Measurements from ENCODE around the gene IL11RA. TPM values are rescaled to one million over a fixed set of nuclear protein-coding genes. Genes with fewer than 3 reads are reported as not detected.

IL11RA gene
- total RNA-seq, 1 donor from 2014 or later, result 22.2 TPM

DNA sequence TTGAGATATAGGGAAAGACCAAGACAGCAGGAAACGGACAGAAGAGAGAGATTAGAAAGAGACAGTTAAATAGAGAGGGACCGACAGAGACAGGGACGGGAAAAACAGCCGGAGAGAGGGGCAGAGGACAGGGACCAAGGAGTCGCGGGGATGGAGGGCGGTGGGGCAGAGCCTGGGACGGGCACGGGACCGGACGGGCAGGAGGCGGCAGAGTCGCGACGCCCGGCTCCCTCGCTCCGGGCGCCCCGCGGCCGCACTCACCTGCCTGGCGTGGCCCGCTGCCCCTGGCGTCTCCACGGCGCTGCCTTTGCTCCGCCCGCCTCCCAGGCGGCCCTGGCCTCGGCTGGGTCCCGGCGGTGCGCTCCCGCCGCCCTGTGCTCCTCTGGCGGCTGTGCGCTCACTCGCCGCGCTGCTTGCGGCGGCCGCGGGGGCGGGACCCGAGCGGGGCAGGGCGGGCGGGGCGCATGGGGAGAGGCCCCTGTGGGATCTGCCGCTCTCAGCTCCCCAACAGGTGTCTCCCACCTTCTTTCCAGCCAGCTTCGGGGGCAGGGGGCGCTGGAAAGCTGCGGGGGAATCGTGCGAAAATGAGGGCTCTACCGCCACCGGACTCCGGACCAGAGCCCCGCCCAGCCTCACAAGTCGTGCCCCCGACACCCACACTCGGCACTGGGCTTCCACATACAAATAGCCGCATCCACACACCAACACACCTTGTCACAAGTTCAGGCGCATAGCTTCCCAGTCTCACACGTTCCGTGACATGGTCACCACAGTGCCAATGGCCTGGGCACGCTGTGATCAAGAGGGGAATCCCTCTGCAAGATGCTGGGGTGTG is 23.1 kb upstream of the IL11RA start, which contains the start of gene ARID3C:
Gene ARID3C, minus strand, starts transcription at position 411 of the 835 bp plus-strand sequence. CDS start 1,052 bp downstream, outside the sequence.
- H3K4me1 Mint-ChIP-seq (ENCODE audit: low read depth, unreplicated experiment), result peaks cover 1% of the 10 kb centered on the region
- Histone ChIP-seq H4K20me1 (ENCODE audit: insufficient read depth, low read length) (peaks cover 9% of the 10 kb centered on the region), H2AFZ (ENCODE audit: low read depth, low read length) (peak within 1 kb of the TSS; percentile 52), H3K4me2 (ENCODE audit: low read length) (peak within 1 kb of the TSS; percentile 80), H3K4me1 (ENCODE audit: insufficient read depth, low read length) (peaks cover 4% of the 10 kb centered on the region), H3K9me3 (ENCODE audit: insufficient read depth, low read depth, low read length) (no peaks in the 10 kb centered on the region), H3K27ac (ENCODE audit: low read depth, low read length) (no peak within 1 kb of the TSS), H3K79me2 (ENCODE audit: insufficient read depth, low read length) (no peaks in the 10 kb centered on the region), H3K4me3 (ENCODE audit: insufficient read depth, low read depth, low read length) (peak within 1 kb of the TSS; percentile 37), H3K27me3 (ENCODE audit: insufficient read depth, low read length) (peaks cover 64% of the 10 kb centered on the region), H3K36me3 (ENCODE audit: insufficient read depth, low read length) (no peaks in the 10 kb centered on the region), H3K9ac (ENCODE audit: low read length) (no peak within 1 kb of the TSS)
- H3K27me3 Mint-ChIP-seq (ENCODE audit: low read depth, unreplicated experiment), result peaks cover 67% of the 10 kb centered on the region
- TF ChIP-seq, protein P1, sequence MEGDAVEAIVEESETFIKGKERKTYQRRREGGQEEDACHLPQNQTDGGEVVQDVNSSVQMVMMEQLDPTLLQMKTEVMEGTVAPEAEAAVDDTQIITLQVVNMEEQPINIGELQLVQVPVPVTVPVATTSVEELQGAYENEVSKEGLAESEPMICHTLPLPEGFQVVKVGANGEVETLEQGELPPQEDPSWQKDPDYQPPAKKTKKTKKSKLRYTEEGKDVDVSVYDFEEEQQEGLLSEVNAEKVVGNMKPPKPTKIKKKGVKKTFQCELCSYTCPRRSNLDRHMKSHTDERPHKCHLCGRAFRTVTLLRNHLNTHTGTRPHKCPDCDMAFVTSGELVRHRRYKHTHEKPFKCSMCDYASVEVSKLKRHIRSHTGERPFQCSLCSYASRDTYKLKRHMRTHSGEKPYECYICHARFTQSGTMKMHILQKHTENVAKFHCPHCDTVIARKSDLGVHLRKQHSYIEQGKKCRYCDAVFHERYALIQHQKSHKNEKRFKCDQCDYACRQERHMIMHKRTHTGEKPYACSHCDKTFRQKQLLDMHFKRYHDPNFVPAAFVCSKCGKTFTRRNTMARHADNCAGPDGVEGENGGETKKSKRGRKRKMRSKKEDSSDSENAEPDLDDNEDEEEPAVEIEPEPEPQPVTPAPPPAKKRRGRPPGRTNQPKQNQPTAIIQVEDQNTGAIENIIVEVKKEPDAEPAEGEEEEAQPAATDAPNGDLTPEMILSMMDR (IDR thresholded peaks at IDR 0.05; ENCODE audit: insufficient read depth, low read depth, low read length), result no peak
- TF ChIP-seq EZH2 (IDR thresholded peaks at IDR 0.05; ENCODE audit: insufficient read depth, low read length), result peak; percentile 81
- peak within 1 kb of the TSS; percentile 70 for H3K4me3 Mint-ChIP-seq (ENCODE audit: unreplicated experiment)
- H3K27ac Mint-ChIP-seq (ENCODE audit: unreplicated experiment), result no peak within 1 kb of the TSS
- H3K36me3 Mint-ChIP-seq (ENCODE audit: low read depth, unreplicated experiment), result no peaks in the 10 kb centered on the region
- H3K9me3 Mint-ChIP-seq (ENCODE audit: unreplicated experiment), result no peaks in the 10 kb centered on the region
- FAIRE-seq (no peak), DNase-seq (ENCODE audit: low read depth) (no peak)

DNA sequence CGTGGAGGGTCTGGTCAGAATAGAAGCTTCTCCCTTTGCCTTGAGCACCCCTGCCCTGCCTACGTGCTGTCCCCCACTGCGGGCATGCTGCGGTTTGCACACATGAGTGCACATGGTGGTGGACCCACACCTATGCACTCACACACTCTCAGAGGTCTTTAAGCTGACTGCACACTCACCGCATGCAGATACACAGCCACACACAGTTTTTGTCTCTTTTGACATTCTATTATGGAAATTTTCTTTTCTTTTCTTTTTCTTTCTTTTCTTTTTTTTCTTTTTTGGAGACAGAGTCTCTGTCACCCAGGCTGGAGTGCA is 22.5 kb upstream of the IL11RA start:
- Mint-ChIP-seq H3K4me1 (ENCODE audit: low read depth, unreplicated experiment) (peaks cover 1% of the 10 kb centered on the region), H3K27me3 (ENCODE audit: low read depth, unreplicated experiment) (peaks cover 64% of the 10 kb centered on the region), H3K9me3 (ENCODE audit: unreplicated experiment) (no peaks in the 10 kb centered on the region), H3K36me3 (ENCODE audit: low read depth, unreplicated experiment) (no peaks in the 10 kb centered on the region), H3K27ac (ENCODE audit: unreplicated experiment) (no peak overlapping the region), H3K4me3 (ENCODE audit: unreplicated experiment) (peak overlapping the region; percentile 23)
- Histone ChIP-seq H3K36me3 (ENCODE audit: insufficient read depth, low read length) (no peaks in the 10 kb centered on the region), H3K9me3 (ENCODE audit: insufficient read depth, low read depth, low read length) (no peaks in the 10 kb centered on the region), H3K4me2 (ENCODE audit: low read length) (peak overlapping the region; percentile 80), H3K4me3 (ENCODE audit: insufficient read depth, low read depth, low read length) (no peak overlapping the region), H3K9ac (ENCODE audit: low read length) (no peak overlapping the region), H3K79me2 (ENCODE audit: insufficient read depth, low read length) (no peaks in the 10 kb centered on the region), H3K27me3 (ENCODE audit: insufficient read depth, low read length) (peaks cover 60% of the 10 kb centered on the region), H4K20me1 (ENCODE audit: insufficient read depth, low read length) (peaks cover 15% of the 10 kb centered on the region), H2AFZ (ENCODE audit: low read depth, low read length) (no peak overlapping the region), H3K27ac (ENCODE audit: low read depth, low read length) (no peak overlapping the region), H3K4me1 (ENCODE audit: insufficient read depth, low read length) (peaks cover 4% of the 10 kb centered on the region)
- no peak for DNase-seq (ENCODE audit: low read depth)
- TF ChIP-seq, protein P1 (IDR thresholded peaks at IDR 0.05; ENCODE audit: insufficient read depth, low read depth, low read length), result no peak
- no peak for TF ChIP-seq EZH2 (IDR thresholded peaks at IDR 0.05; ENCODE audit: insufficient read depth, low read length)
- FAIRE-seq, result no peak
